Measurements from ENCODE around the gene TEKT1. TPM values are rescaled to one million over a fixed set of nuclear protein-coding genes. Genes with fewer than 3 reads are reported as not detected.

The TEKT1 gene
- total and polyA plus RNA-seq, 4 donors = 0.15 TPM; not detected in 3

- no peaks in the 10 kb centered on the region for H3K4me1 ChIP-seq (ENCODE audit: control insufficient read depth in 4 of 4, insufficient read depth in 4 of 4, low read length in 3 of 4)
- no peak overlapping the region for H3K27ac ChIP-seq (ENCODE audit: low read depth in 1 of 2, low read length in 2 of 2)
- no peak for TF ChIP-seq SP1 (IDR thresholded peaks at IDR 0.05)
- TF ChIP-seq NR2F2 (IDR thresholded peaks at IDR 0.05) = no peak
- no peak for TF ChIP-seq HNF4G (IDR thresholded peaks at IDR 0.05)
- no peak for DNase-seq (ENCODE audit: low spot score)
- H3K9me3 ChIP-seq (ENCODE audit: control insufficient read depth in 4 of 4, low read length in 3 of 4) = peaks cover 0 to under 1% (median 0%) of the 10 kb centered on the region in 4 donors
- no peak overlapping the region for H3K4me3 ChIP-seq (ENCODE audit: low read depth in 1 of 3, low read length in 3 of 3)
- no peaks in the 10 kb centered on the region for H3K36me3 ChIP-seq (ENCODE audit: control insufficient read depth in 4 of 4, insufficient read depth in 3 of 4, low read depth in 1 of 4, low read length in 3 of 4)
- no peak overlapping the region for H3K9ac ChIP-seq (ENCODE audit: low read depth in 1 of 2, low read length in 2 of 2)
- no peaks in the 10 kb centered on the region for H3K27me3 ChIP-seq (ENCODE audit: control insufficient read depth in 4 of 4, insufficient read depth in 4 of 4, low read length in 3 of 4)
- 85% methylated on average over 4 of the region's 4 CpGs for WGBS
Observed at GRCh38 chr17:6789146-6789545, 42.4 kb downstream of the TEKT1 start.

GRCh38 chr17:6787081-6787693 is 44.3 kb downstream of the TEKT1 start:
- Histone ChIP-seq H3K4me1 (ENCODE audit: control insufficient read depth in 4 of 4, insufficient read depth in 4 of 4, low read length in 3 of 4) (no peaks in the 10 kb centered on the region), H3K36me3 (ENCODE audit: control insufficient read depth in 4 of 4, insufficient read depth in 3 of 4, low read depth in 1 of 4, low read length in 3 of 4) (no peaks in the 10 kb centered on the region), H3K4me3 (ENCODE audit: low read depth in 1 of 3, low read length in 3 of 3) (no peak overlapping the region), H3K27me3 (ENCODE audit: control insufficient read depth in 4 of 4, insufficient read depth in 4 of 4, low read length in 3 of 4) (no peaks in the 10 kb centered on the region), H3K9ac (ENCODE audit: low read depth in 1 of 2, low read length in 2 of 2) (no peak overlapping the region), H3K27ac (ENCODE audit: low read depth in 1 of 2, low read length in 2 of 2) (no peak overlapping the region), H3K9me3 (ENCODE audit: control insufficient read depth in 4 of 4, low read length in 3 of 4) (peaks cover 0 to 8% (median 0%) of the 10 kb centered on the region in 4 donors)
- DNase-seq (ENCODE audit: low spot score) = no peak
- no peak for TF ChIP-seq JUND (IDR thresholded peaks at IDR 0.05)
- TF ChIP-seq CTCF (IDR thresholded peaks at IDR 0.05; ENCODE audit: low read depth, low read length, missing input control) = no peak
- no peak for TF ChIP-seq TAF1 (conservative IDR thresholded peaks at IDR 0.05)
- no peak for TF ChIP-seq GABPA (IDR thresholded peaks at IDR 0.05 in 1 of 2, conservative IDR thresholded peaks at IDR 0.05 in 1 of 2)
- TF ChIP-seq HNF4G (IDR thresholded peaks at IDR 0.05) = no peak
- no peak for TF ChIP-seq REST (IDR thresholded peaks at IDR 0.05)
- TF ChIP-seq HNF4A (conservative IDR thresholded peaks at IDR 0.05) = no peak
- TF ChIP-seq RXRA (IDR thresholded peaks at IDR 0.05) = no peak
- 47% methylated on average over 10 of the region's 10 CpGs for WGBS

- H3K27ac ChIP-seq (ENCODE audit: low read depth in 1 of 2, low read length in 2 of 2) = no peak overlapping the region
- no peak overlapping the region for H3K4me3 ChIP-seq (ENCODE audit: low read depth in 1 of 3, low read length in 3 of 3)
- H3K36me3 ChIP-seq (ENCODE audit: control insufficient read depth in 4 of 4, insufficient read depth in 3 of 4, low read depth in 1 of 4, low read length in 3 of 4) = no peaks in the 10 kb centered on the region
- no peaks in the 10 kb centered on the region for H3K27me3 ChIP-seq (ENCODE audit: control insufficient read depth in 4 of 4, insufficient read depth in 4 of 4, low read length in 3 of 4)
- H3K9ac ChIP-seq (ENCODE audit: low read depth in 1 of 2, low read length in 2 of 2) = no peak overlapping the region
- TF ChIP-seq HNF4A (conservative IDR thresholded peaks at IDR 0.05) = no peak
- TF ChIP-seq MAX (IDR thresholded peaks at IDR 0.05) = no peak
- no peak for TF ChIP-seq JUND (IDR thresholded peaks at IDR 0.05)
- no peak for TF ChIP-seq RXRA (IDR thresholded peaks at IDR 0.05)
- TF ChIP-seq ATF3 (IDR thresholded peaks at IDR 0.05) = no peak
- no peak for TF ChIP-seq ZBTB33 (IDR thresholded peaks at IDR 0.05)
- TF ChIP-seq EGR1 (IDR thresholded peaks at IDR 0.05; ENCODE audit: low read depth in 2 of 2) = no peak
- no peak for TF ChIP-seq REST (IDR thresholded peaks at IDR 0.05)
- no peak for TF ChIP-seq GABPA (IDR thresholded peaks at IDR 0.05 in 1 of 2, conservative IDR thresholded peaks at IDR 0.05 in 1 of 2)
- TF ChIP-seq HNF4G (IDR thresholded peaks at IDR 0.05) = no peak
- TF ChIP-seq SP1 (IDR thresholded peaks at IDR 0.05) = no peak
- no peak for DNase-seq (ENCODE audit: low spot score)
- no peaks in the 10 kb centered on the region for H3K4me1 ChIP-seq (ENCODE audit: control insufficient read depth in 4 of 4, insufficient read depth in 4 of 4, low read length in 3 of 4)
- 80% methylated on average over 8 of the region's 8 CpGs for WGBS
- H3K9me3 ChIP-seq (ENCODE audit: control insufficient read depth in 4 of 4, low read length in 3 of 4) = peaks cover 0 to 8% (median 0%) of the 10 kb centered on the region in 4 donors
Observed at GRCh38 chr17:6786618-6787017, 44.9 kb downstream of the TEKT1 start.

Data from liver (tissue), 9 donors.